ENCODE results near the gene MRPL24. TPM values are rescaled to one million over a fixed set of nuclear protein-coding genes. Genes with fewer than 3 reads are reported as not detected.

Gene MRPL24
- total and polyA plus RNA-seq, 2 of the 13 experiments (the other 11 are each of a cell fraction or from before 2014, with no cell fraction given): 38.1 to 42.9 TPM

GRCh38 chr1:156692925-156693847, 47.7 kb downstream of the MRPL24 start:
- no peak overlapping the region for H3K27ac ChIP-seq (ENCODE audit: extremely low read length, insufficient read depth, low read length)

More at GRCh38 chr1:156692925-156693847, 47.7 kb downstream of the MRPL24 start:
- BruUV-seq (replicated peaks): no TSS peak
- H3K9ac ChIP-seq (ENCODE audit: insufficient read depth, low read depth, low read length): no peak overlapping the region
- H3K79me2 ChIP-seq (ENCODE audit: insufficient read depth, low read length): no peaks in the 10 kb centered on the region
- 21% methylated on average over 13 of the region's 16 CpGs for WGBS (ENCODE audit: low lambda C conversion rate)
- intact Hi-C loops (cut with micrococcal nuclease; ENCODE audit: unreplicated experiment) (no loop called here), in situ Hi-C loops (cut with HindIII; ENCODE audit: extremely low pct_ligation_motif_present, low pct_unique_long_range_greater_than_20kb) (loop anchor here (10.0 kb wide), 2 partner anchors 172 to 232 kb away; partner anchors contain the start of genes LRRC71 and NTRK1)
- FAIRE-seq (no peak), ATAC-seq (no peak), DNase-seq (ENCODE audit: low spot score) (peak; percentile 23)
- ChIA-PET CTCF (ENCODE audit: low intra/inter-chr PET ratio, low total read pairs) (interaction anchor here (0.7 kb wide), 2 partner anchors 13 to 33 kb away, joined by 3 read pairs; no protein-coding TSS in a partner anchor), POLR2A (interaction anchor here (2.0 kb wide), 1 partner anchor 35 kb away, joined by 5 read pairs; the partner anchor contains the start of genes ISG20L2 and METTL25B)
- H3K36me3 ChIP-seq (replicated peaks in 1 of 2; ENCODE audit: control insufficient read depth in 1 of 2, insufficient read depth in 2 of 2, low read length in 2 of 2): no peaks in the 10 kb centered on the region
- no peak overlapping the region for H3K4me2 ChIP-seq (ENCODE audit: low read depth, low read length)
- peaks cover 47% of the 10 kb centered on the region for H3K4me1 ChIP-seq (ENCODE audit: insufficient read depth, low read length)
- no peak overlapping the region for H2AFZ ChIP-seq (ENCODE audit: low read length)
- no peaks in the 10 kb centered on the region for H3K9me3 ChIP-seq (ENCODE audit: low read length)
- no peak overlapping the region for H3K4me3 ChIP-seq (replicated peaks in 1 of 3; ENCODE audit: insufficient read depth in 1 of 3, low read depth in 2 of 3, low read length in 3 of 3)
- H3K27me3 ChIP-seq (ENCODE audit: control insufficient read depth in 1 of 2, insufficient read depth in 2 of 2, low read length in 2 of 2): peaks cover 15 to 58% of the 10 kb centered on the region in 2 experiments
- H4K20me1 ChIP-seq (ENCODE audit: insufficient read depth, low read length): no peaks in the 10 kb centered on the region
- TF ChIP-seq SP4 (CRISPR knock-in tag; IDR thresholded peaks at IDR 0.05) (no peak), ELF4 (CRISPR knock-in tag; IDR thresholded peaks at IDR 0.05; ENCODE audit: borderline replicate concordance) (no peak), ZNF281 (CRISPR knock-in tag; IDR thresholded peaks at IDR 0.05; ENCODE audit: borderline replicate concordance) (peak; percentile 53; the same call in 1 of the 2 replicates), ZNF34 (CRISPR knock-in tag; IDR thresholded peaks at IDR 0.05; ENCODE audit: borderline replicate concordance) (no peak), ZNF235 (CRISPR knock-in tag; IDR thresholded peaks at IDR 0.05; ENCODE audit: borderline replicate concordance) (no peak)
- TF ChIP-seq, protein P1, sequence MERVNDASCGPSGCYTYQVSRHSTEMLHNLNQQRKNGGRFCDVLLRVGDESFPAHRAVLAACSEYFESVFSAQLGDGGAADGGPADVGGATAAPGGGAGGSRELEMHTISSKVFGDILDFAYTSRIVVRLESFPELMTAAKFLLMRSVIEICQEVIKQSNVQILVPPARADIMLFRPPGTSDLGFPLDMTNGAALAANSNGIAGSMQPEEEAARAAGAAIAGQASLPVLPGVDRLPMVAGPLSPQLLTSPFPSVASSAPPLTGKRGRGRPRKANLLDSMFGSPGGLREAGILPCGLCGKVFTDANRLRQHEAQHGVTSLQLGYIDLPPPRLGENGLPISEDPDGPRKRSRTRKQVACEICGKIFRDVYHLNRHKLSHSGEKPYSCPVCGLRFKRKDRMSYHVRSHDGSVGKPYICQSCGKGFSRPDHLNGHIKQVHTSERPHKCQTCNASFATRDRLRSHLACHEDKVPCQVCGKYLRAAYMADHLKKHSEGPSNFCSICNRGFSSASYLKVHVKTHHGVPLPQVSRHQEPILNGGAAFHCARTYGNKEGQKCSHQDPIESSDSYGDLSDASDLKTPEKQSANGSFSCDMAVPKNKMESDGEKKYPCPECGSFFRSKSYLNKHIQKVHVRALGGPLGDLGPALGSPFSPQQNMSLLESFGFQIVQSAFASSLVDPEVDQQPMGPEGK (CRISPR knock-in tag; IDR thresholded peaks at IDR 0.05): peak; percentile 31; the same call in 1 of the 2 replicates

Data from HepG2 (cell line).